ENCODE measurements around the gene PGLYRP2. TPM values are rescaled to one million over a fixed set of nuclear protein-coding genes. Genes with fewer than 3 reads are reported as not detected.

PGLYRP2 gene
- total and polyA plus RNA-seq, 9 of the 15 experiments (the other 6 are each of a cell fraction or from before 2014, with no cell fraction given): not detected

GRCh38 chr19:15449620-15450527 is 29.4 kb downstream of the PGLYRP2 start, which contains the start of gene WIZ (continued):
- no peak for TF ChIP-seq ARID3A (IDR thresholded peaks at IDR 0.05; ENCODE audit: borderline replicate concordance, low read depth, low read length)
- no peak for TF ChIP-seq ZNF512 (tag; IDR thresholded peaks at IDR 0.05)
- no peak for TF ChIP-seq HNRNPLL (IDR thresholded peaks at IDR 0.05; ENCODE audit: low read depth, low read length, poor library complexity, severe bottlenecking)
- no peak for TF ChIP-seq HMBOX1 (IDR thresholded peaks at IDR 0.05)
- TF ChIP-seq NFXL1 (CRISPR knock-in tag; IDR thresholded peaks at IDR 0.05): no peak
- no peak for TF ChIP-seq ZNF584 (CRISPR knock-in tag; IDR thresholded peaks at IDR 0.05; ENCODE audit: low read depth)
- TF ChIP-seq MCM5 (IDR thresholded peaks at IDR 0.05; ENCODE audit: low read depth): no peak
- TF ChIP-seq ZBTB11 (CRISPR knock-in tag; IDR thresholded peaks at IDR 0.05): no peak
- no peak for TF ChIP-seq SNAPC5 (CRISPR knock-in tag; IDR thresholded peaks at IDR 0.05)
- peak; percentile 96 for TF ChIP-seq ZFP91 (CRISPR knock-in tag; IDR thresholded peaks at IDR 0.05)
- TF ChIP-seq TBP (optimal IDR thresholded peaks at IDR 0.05; ENCODE audit: low read depth, low read length): no peak
- no peak for TF ChIP-seq NCOA6 (IDR thresholded peaks at IDR 0.05)
- no peak for TF ChIP-seq ZBTB34 (CRISPR knock-in tag; IDR thresholded peaks at IDR 0.05)
- no peak for TF ChIP-seq ELF4 (CRISPR knock-in tag; IDR thresholded peaks at IDR 0.05)
